Measurements from ENCODE around the gene MBOAT2.

DNA sequence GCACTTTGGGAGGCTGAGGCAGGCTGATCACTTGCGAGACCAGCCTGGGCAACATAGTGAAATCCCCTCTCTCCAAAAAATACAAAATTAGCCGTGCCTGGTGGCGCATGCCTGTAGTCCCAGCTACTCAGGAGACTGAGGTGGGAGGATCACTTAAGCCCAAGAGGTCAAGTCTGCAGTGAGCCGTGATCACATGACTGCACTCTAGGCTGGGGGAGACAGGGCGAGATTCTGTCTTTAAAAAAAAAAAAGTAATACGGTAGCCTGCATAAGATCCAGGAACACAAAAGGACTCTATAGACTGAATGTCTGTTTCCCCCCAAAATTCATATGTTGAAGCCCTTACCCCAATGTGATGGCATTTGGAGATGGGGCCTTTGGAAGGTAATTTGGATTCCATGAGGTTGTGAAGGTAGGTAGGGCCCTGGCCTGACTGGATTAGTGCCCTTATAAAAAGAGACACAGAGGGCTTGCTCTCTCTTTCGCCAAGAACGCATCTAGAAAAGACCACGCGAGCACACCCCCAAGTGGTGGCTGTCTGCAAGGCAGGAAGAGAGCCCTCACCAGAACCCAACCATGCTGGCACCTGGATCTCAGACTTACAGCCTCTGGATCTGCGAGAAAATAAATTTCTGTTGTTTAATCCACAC is 17.0 kb downstream of the MBOAT2 start:
- TF ChIP-seq, protein P1, sequence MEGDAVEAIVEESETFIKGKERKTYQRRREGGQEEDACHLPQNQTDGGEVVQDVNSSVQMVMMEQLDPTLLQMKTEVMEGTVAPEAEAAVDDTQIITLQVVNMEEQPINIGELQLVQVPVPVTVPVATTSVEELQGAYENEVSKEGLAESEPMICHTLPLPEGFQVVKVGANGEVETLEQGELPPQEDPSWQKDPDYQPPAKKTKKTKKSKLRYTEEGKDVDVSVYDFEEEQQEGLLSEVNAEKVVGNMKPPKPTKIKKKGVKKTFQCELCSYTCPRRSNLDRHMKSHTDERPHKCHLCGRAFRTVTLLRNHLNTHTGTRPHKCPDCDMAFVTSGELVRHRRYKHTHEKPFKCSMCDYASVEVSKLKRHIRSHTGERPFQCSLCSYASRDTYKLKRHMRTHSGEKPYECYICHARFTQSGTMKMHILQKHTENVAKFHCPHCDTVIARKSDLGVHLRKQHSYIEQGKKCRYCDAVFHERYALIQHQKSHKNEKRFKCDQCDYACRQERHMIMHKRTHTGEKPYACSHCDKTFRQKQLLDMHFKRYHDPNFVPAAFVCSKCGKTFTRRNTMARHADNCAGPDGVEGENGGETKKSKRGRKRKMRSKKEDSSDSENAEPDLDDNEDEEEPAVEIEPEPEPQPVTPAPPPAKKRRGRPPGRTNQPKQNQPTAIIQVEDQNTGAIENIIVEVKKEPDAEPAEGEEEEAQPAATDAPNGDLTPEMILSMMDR (IDR thresholded peaks at IDR 0.05): no peak
- TF ChIP-seq POLR2A (IDR thresholded peaks at IDR 0.05): no peak

Measured in testis (tissue), 2 donors.